D341Med (cell line): ENCODE results near the gene RNU5B-1.

Experiments
- DNase-seq: peaks from one replicate; pipeline ENCODE4 v3.0.0; 2012; ENCODE audit warnings: low spot score

RNU5B-1 gene

DNA sequence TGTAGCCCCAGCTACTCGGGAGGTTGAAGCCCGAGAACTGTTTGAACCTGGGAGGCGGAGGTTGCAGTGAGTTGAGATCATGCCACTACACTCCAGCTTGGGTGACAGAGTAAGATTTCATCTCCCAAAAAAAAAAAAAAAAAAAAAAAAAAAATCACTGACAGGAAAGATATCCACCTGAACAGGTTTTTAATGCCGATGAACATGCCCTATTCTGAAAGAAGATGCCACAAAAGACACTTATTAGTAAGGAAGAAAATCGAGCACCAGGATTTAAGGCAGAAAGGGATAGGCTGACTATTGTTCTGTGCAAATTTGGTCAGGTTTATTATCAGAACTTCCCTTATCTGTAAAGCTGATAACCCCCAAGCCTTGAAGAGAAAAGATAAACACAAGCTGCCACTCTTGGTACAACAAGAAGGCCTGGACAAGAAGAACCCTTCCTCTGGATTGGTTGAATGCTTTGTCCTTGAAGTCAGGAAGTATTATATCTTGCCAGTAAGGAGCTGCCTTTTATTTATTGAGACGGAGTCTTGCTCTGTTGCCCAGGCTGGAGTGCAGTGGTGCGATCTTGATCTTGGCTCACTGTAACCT is 15.1 kb upstream of the RNU5B-1 start:
- DNase-seq, result no peak

DNA sequence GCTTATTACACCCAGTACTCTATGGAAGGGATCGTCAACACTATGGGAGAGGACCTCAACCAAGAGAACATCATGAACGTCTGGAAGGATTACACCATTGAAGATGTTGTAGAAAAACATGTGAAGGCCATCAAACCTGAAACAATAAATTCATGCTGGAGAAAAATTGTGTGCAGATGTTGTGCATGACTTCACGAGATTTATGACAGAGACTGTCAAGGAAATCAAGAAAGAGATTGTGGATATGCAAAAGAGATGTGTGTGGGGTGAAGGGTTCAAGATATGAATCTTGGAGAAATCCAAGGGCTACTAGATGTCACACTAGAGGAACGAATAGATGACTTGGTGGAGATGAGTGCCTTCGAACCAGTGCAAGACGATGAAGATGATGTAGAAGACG is 14.2 kb upstream of the RNU5B-1 start:
- DNase-seq, result no peak

- DNase-seq, result no peak
Observed at GRCh38 chr15:65292938-65293518, 11.4 kb upstream of the RNU5B-1 start.

DNA sequence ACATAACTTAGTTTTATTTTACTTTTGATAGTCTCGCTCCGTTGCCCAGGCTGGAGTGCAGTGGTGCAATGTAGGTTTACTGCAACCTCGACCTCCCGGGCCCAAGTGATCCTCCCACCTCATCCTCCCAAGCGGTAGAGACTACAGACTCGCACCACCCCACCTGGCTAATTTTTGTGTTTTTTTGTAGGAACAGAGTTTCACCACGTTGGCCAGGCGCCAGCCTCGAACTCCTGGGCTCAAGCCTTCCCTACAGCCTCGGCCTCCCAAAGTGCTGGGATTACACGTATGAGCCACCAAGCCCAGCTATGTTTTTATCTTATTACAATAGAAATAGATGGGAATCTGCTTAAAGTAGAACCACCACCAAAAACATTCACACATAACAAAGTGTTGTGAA is 5.7 kb upstream of the RNU5B-1 start:
- no peak for DNase-seq

- DNase-seq, result no peak
Observed at GRCh38 chr15:65300924-65301441, 3.5 kb upstream of the RNU5B-1 start.

GRCh38 chr15:65302061-65302460 is 2.4 kb upstream of the RNU5B-1 start:
- no peak for DNase-seq

DNA sequence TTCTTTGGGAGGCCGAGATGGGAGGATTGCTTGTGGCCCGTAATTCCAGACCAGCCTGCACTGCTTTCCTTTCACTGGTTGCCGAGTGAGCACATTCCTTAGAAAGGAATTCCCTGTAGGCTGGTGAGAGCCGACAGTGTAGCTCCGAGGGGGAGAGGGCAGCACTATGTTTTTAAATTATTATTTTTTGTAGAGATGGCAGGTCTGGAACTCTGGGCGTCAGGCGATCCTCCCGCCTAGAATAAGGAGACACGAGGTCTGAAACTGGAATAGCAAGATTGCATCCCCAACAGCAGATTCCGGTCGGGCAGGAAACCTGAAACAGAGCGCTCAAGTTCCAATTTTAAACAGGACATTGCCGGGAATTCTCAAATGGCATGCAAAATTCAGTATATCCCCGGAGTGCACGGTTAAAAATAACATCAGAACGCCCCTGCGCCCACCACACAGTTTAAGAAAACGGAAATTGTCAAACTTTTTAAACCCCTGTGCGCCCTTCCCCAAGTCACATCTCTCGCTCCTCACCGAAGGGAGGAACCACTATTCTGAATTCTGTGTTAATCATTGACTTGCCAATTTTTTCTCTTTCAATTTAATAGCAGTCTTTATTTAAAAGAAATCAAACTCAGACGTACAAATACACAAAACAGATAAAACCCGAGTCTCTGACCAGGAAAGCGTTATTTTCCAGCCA is 643 bp upstream of the RNU5B-1 start:
- peak; percentile 53 for DNase-seq

GRCh38 chr15:65305150-65305758 is 777 bp downstream of the RNU5B-1 start:
- no peak for DNase-seq

DNA sequence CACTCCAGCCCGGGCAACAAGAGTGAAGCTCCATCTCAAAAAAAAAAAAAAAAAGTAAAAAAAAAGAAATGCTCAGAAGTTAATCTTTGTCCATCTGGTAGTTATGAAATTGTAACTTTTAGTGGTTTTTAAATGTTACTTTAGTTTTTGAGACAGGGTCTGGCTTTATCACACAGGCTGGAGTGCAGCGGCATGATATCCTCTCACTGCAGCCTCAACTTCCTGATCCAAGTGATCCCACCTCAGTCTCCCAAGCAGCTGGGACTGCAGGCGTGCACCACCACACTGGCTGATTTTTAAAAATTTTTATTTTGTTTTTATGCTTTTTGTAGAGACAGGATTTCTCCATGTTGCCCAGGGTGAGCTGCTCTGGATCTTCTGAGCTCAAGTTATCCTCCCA is 1.3 kb downstream of the RNU5B-1 start:
- no peak for DNase-seq

- no peak for DNase-seq
Observed at GRCh38 chr15:65306551-65306950, 2.1 kb downstream of the RNU5B-1 start.

GRCh38 chr15:65307978-65308377 is 3.5 kb downstream of the RNU5B-1 start:
- no peak for DNase-seq

GRCh38 chr15:65309882-65310418 is 5.5 kb downstream of the RNU5B-1 start:
- peak; percentile 4 for DNase-seq

DNA sequence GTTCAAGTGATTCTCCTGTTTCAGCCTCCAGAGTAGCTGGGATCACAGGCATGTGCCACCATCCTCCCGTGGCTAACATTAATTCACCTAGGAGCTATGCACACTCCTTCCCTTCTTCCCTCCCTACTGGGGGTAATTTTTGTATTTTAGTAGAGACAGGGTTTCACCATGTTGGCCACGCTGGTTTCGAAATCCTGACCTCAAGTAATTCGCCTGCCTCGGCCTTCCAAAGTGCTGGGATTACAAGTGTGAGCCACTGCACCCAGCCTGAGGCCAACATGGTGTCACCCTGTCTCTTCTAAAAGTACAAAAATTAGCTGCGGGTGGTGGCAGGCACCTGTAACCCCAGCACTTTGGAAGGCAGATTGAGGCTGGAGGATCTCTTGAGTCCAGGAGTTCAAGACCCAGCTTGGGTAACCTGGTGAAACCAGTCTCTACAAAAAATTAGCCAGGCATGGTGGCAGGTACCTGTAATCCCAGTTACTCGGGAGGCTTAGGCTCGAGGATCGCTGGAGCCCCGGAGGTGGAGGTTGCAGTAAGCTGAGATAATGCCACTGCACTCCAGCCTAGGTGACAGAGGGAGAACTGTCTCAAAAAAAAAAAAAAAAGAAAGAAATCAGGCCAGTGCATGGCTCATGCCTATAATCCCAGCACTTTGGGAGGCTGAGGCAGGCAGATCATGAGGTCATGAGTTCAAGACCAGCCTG is 6.1 kb downstream of the RNU5B-1 start:
- DNase-seq, result no peak

DNA sequence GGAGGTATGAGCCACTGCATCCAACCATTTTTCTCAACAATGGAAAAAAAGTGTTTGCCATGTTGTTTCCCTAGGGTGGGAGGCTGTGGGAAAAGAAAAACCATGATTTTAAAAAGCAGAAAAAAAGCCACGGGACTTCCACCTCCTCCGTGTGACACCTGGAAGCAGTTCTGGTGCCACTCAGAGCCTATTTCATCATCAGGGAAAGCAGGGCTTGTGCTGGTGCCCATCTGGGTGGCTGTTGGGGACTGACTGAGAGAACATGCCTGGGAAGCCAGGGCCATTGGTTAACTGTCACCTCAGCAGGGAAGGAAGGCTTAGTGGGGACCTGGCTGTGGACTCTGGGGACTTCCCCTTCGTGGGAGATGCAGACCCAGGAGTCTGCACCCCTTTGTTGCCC is 7.3 kb downstream of the RNU5B-1 start:
- peak; percentile 22 for DNase-seq

GRCh38 chr15:65312400-65312916 is 8.0 kb downstream of the RNU5B-1 start:
- no peak for DNase-seq

DNA sequence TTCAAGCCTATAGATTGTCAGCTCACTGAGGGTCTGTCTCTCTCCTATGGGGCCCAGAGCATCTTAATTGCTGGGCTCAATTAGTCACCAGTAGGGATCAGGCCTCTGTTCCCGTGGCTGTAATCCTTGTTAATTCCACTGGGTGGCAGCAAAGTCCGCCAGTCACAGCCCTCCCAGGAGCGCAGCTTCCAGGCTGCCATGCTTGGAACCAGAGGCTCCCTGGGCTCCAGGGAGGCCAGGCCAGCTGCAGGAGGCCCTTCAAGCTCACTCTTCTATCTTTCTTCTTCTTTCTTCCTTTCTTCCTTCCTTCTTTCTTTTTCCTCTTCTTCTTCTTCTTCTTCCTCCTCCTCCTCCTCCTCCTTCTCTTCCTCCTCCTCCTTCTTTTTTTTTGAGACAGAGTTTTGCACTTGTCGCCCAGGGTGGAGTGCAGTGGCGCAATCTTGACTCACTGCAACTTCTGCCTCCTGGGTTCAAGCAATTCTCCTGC is 14.4 kb downstream of the RNU5B-1 start:
- DNase-seq, result peak; percentile 90

- peak; percentile 86 for DNase-seq
Observed at GRCh38 chr15:65323071-65323511, 18.6 kb downstream of the RNU5B-1 start.

GRCh38 chr15:65326117-65326526 is 21.6 kb downstream of the RNU5B-1 start:
- peak; percentile 30 for DNase-seq

GRCh38 chr15:65326818-65327217 is 22.3 kb downstream of the RNU5B-1 start:
- DNase-seq, result peak; percentile 31

DNA sequence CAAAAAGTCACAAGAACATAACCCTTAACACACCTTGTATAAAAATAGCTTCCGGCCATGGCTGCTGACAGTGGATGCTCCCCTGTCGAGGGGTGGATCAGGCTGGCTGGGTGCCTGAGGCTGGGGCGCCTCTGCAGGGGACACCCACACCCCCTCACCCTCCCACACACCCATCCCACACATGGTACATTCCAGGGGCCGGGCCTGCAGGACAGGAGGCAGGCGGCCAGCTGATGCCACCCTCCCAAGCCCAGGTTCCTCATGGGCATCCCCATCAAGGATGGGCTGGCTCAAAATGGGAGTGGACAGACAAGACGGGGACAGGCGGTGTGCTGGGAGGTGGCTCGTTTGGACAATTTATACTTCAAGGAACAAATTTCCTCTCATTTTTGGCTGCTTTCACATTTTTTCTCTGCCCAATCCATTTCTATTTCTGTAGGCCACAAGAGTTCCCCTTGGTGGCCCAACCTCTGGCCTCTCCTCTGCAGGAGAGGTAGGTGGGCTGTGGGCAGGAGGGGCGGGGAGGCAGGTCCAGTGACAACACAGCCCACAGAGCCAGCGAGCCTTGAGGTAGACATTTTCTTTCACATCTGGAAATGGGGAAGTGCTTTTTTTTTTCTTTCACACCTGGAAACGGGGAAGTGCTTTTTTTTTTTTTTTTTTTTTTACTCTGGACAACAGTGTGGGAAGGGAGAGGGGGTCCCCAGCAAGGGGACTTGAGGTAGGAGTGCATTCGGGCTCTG is 23.3 kb downstream of the RNU5B-1 start:
- peak; percentile 33 for DNase-seq
